HG03280 (cell line): ENCODE results near the gene JARID2.
A peak's percentile ranks its signal among the peaks of the same experiment; 100 is the strongest.

Source experiments
- ATAC-seq: cut with Tn5 transposase; IDR thresholded peaks from one replicate; pipeline ENCODE4 v1.9.1; 2021; ENCODE audit warnings: mild to moderate bottlenecking, moderate library complexity; ENCODE audit not compliant: unreplicated experiment

Gene JARID2

DNA sequence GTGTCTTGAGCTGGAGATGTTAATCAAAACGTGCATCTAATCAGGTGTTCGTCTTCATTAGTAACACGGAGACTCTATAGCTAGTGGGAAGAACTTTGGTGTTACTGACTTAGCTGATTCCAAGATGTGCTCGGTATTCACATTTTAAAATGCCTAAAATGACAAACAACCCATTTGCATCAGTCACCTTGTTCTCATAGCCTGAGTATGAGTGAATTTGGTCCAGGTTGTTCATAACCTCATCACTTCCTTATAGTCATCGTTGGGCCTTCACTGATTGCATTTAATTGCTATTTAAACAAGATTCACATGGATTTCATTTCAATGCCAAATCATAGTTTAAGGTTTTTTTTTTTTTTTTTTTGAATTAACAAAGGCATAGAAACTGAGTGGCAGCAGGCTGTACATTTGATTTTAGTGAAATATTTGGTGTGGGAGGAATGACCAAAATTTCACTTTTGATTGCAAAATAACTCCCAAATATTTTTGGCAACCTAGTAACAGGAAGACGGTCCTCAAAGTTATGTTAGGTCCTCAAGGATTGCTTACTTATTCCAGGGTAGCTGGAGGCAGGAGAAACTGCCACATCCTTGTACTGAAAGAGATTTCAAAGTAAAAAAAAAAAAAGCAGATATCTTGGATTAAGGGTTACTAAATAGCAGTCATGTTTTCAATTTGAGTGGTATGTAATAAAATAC, 104.7 kb downstream of the JARID2 start:
- ATAC-seq, result no peak

DNA sequence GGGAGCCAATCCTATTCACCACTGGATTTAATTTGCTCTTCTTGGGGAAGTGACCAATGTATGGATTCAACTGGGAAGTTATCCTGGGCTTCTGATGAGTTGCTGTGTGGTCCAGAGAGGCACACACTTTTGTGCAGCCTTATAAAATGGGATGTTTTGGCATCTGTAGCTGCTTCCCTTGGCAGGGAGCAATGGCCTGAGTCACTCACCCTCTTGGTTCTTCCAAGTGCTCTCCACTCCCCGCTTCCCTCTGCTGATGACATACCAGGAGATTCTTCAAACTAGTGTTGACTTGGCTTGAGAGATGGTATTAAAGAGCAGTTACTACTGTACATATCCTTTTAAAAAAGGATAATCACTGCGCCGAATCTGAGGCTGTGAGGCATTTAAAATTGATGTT, 105.8 kb downstream of the JARID2 start:
- no peak for ATAC-seq

DNA sequence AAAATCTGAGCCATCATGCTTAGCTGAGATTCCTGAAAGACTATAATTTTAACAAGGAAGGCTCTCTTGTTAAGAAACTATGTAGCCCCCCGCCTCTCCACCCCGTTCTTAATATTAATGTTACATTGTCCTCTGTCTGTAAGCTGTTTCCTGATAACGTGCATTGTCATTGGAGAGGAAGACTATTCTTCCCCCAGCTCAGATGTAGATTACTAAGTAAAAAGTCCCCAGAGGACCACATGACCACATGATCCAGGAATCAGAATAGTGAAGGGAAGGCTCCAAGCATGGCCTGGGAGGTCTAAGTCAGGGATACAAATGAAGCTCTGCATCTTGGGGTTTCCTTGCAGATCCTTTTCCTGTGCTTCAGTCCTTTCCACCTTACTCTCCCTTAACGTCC, 106.4 kb downstream of the JARID2 start:
- ATAC-seq, result no peak

DNA sequence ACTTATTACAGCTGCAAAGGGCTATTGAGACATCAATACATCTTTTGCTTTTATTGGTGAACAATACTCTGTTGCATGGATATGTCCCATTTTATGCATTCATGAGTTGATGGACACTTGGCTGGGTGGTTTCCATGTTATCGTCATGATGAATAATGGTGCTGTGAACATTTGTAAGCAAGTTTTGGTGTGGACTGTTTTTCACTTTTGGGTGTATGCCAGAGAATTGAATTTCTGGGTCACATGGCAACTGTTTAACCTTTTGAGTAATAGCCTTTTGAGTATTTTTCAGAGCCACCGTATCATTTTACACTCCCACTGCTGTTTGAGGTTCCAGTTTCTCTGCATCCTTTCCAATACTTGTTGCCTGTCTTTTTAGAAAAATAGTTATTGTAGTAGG, 107.0 kb downstream of the JARID2 start:
- ATAC-seq, result no peak

DNA sequence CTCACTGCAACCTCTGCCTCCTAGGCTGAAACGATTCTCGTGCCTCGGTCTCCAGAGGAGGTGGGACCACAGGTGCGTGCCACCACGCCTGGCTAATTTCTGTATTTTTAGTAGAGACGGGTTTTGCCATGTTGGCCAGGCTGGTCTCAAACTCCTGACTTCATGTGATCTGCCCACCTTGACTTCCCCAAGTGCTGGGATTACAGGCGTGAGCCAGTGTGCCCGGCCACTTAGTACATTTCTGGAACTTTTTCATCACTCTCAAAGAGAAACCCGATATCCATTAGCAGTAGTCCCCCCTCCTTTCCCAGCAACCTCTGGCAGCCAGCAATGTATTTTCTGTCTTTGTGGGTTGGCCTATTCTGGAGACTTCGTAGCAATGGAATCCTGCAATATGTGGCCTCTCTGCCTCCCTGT, 109.8 kb downstream of the JARID2 start:
- ATAC-seq, result no peak

DNA sequence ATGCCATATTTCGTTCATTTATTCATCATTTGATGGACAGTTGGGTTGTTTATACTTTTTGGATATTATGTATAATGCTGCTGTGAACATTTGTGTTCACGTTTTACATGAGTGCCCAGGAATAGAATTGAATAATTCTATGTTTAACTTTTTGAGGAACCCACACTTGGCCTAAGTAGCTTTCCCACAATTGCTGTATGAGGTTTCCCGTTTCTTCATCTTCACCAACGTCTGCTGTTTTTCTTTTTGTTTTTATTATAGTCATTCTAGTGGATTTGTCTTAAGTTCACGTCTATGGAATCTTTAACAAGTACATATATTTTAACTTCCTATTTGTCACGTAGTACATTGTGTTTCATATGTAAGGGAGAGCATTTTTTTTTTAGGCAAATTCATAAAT, 110.3 kb downstream of the JARID2 start:
- ATAC-seq, result no peak

DNA sequence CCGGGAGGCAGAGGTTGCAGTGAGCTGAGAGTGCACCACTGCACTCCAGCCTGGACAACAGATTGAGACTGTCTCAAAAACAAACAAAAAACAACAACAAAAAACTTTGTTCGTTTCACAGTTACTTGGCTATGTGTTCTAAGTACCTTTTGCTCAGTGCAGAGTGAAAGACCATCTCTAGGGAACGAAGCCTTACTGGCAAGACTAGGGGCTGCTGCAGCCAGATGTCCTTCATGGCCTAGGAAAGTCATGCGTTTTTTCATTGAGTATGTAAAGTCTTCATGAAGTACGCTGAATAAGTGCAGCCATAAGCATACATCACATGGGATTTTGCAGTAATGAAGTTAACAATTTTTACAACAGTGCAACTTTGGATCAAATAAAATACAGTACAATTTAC, 111.1 kb downstream of the JARID2 start:
- no peak for ATAC-seq

DNA sequence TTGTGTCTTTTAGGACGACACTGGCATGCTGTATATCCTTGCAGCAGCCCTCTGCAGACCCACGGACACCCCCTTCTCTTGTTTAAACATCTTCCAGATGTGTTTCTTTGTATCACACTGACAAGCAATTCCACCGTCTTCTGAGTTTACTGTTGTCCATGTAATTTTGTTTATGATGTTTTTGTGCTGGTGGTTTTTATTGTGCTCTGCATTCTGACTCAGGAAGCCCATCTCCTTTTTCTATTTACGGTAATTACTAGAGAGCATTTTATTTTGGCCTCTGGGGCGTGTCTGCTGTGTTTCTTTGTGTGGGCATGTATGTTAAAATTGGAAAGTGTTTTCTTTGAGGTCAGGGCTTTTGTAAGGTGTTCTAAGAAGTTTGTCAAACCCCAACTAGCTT, 111.9 kb downstream of the JARID2 start:
- no peak for ATAC-seq

DNA sequence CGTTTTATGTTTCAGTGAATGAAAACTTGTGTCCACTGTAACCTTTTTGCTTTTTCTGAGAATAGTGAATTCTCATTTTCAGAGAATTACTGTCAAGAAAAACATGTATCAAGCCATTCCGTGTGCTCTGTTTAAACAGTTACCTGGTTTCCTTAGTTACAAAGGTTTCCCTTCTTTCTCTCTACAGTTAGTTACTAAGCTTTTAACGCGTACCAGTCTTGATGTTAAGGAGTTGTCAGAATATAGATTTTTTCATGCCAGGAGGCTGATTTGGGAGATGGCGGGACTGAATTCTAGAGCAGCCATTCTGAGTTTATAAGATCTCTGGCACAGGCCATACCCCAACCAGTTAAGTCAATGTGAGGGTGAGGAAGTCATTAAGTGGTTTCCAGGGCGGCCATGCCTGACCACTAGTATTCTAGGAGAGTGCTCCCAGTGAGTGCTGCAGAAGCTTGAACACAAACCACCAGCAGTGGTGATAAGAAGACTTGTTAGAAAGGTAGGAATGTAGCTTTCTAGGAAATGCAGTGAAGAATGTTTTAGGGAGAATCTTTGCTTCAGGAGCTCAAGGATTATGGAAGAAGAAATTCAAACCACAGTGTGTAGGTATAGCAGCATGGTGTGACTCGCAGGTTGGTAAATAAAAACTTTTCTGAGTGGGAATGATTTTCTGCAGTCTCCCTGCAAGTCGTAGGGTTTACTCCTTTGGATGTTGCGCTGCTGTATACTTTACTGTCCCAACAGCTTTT, 112.9 kb downstream of the JARID2 start:
- no peak for ATAC-seq

DNA sequence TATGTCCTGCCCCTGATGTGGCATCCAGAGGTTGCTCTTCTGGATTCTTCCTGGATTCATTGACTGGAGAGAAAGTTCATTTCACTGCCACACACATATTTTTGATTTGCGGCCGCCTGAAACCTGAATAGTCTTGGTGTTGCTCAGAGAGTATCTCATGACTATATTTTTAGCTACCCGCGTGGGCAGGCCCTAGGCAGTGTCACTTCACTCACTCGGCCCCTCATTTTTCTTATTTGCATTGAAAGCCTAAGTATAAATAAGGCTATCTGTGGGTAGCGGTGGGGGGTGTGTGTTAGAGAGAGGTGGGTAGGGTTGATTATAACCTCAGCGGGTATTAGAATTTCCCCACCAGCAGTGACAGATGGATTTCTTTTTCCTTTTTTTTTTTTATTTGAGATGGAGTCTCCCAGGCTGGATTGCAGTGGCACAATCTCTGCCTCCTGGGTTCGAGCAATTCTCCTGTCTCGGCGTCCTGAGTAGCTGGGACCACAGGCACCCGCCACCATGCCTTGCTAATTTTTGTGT, 113.5 kb downstream of the JARID2 start:
- ATAC-seq, result peak; percentile 70

DNA sequence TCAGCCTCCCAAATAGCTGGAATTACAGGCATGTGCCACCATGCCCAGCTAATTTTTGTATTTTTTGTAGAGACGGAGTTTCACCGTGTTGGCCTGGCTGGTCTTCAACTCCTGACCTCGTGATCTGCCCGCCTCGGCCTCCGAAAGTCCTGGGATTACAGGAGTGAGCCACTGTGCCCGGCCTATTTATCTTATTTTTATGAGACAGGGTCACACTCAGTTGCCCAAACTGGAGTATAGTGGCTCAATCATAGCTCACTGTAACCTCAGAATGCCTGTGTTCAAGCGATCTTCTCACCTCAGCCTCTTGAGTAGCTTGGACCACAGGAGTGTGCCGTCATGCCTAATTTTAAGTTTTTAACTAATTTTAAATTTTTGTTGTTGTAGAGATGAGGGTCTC, 114.4 kb downstream of the JARID2 start:
- no peak for ATAC-seq

DNA sequence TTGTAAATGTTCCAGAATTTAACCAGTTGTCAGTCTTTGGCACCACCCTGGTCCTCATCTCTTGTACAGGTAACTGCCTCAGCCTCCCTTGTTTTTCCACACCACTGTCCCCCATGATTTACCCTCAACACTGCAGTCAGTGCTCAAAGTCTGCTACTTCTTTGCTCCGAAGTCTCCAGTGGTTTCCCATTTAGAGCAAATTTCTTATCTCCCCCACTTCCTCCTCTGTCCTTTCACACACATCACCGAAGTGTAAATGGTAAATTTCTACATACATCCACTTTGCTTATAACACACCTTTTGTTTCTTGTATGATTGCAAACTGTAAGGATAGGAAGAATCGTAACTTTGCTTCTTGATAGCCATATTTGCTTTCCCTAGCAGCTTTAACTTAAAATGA, 115.3 kb downstream of the JARID2 start:
- no peak for ATAC-seq

DNA sequence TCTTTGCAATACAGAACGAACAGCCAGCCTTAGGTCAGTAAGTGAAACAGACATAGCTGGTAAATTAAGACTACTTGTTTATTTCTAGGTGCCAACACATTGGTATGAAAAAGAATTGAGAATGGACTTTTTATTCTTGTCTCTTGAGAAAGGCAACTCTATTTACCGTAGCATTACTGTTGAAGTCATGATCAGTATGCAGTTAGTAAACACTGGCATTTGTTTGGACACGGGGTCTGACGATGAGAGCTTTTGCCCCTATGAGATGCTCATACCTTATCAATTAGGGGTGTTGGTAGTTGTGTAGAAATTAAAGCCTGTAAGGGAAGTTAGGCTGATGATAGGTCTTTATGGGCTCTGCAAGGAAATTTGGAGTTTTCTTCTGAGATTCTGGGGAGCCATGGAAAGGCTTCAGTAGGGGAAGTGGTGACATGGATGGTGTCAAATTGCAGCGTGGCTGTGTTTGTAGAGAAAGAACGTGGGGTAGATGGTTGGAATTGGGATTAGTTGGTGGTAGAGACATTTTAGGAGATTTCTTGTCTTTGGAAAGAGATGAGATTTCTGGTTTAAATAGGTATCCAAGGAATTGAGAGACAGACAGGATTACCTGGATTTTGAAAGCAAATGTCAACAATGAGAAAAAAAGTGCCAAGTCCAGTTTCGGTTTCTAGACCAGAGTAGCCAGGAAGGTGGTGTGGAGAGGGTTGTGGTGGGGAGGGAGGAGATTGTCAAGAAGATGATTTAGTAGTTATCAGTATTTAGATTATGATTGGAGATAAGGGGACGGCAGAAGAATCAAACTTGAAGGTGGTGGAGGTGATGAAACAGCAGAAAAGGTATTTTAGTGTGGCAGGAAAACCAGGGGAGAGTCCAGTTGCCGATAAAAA, 116.6 kb downstream of the JARID2 start:
- ATAC-seq, result no peak

DNA sequence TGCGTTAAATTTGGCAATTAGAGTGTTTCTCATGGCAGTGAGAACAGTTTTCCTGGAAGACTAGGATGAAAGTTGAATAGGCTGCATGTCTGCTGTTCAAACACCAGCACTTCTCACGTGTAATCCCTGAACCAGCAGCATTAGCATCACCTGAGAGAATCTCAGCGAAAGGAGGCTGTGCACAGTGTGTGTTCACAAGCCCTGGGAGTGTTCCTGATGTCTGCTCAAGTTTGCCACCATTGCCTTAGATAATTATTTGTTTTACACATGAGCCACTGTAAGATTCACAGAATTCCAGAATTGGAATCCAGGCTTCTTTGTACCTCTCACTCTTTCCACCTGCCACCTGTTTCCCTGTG, 117.3 kb downstream of the JARID2 start:
- no peak for ATAC-seq

DNA sequence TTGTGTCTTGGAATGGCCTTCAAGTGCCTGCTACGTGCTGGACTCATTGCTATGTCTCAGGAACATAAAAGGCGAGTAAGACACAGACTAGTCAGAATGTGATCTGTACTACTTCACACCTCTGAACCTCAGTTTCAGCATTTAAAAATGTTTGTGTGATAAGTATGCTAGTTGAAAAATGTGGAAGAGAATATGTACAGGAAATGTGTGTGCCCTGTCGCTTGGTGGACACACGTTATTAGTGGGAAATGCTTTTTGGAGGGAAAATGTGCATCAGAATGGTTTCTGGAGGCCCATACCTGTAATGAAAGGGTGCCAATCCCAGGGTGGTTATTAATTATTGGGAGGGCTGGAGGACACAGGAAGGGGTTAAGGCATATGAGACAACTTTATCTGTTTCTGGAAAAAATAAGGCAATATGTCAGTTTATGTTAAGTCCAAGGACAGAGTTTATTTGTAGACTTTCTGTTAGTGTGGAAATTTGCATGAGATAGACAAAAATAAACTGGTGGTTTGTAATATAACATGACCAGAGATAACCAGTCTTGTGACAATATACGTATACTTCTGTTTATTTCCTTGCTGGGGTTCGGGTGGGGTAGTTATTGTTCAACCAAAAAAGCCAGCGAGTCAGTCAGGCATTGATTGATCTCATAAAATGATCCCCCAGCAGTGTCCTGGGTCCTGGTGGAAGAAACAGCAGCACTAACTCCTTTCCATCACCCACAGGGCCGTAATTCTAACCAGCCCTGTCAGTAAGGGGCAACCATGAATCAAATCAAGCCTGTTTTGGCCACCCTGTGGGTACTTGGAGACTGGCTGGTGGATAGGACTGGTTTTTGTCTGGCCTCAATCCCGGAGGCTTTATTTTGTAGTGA, 117.9 kb downstream of the JARID2 start:
- no peak for ATAC-seq

DNA sequence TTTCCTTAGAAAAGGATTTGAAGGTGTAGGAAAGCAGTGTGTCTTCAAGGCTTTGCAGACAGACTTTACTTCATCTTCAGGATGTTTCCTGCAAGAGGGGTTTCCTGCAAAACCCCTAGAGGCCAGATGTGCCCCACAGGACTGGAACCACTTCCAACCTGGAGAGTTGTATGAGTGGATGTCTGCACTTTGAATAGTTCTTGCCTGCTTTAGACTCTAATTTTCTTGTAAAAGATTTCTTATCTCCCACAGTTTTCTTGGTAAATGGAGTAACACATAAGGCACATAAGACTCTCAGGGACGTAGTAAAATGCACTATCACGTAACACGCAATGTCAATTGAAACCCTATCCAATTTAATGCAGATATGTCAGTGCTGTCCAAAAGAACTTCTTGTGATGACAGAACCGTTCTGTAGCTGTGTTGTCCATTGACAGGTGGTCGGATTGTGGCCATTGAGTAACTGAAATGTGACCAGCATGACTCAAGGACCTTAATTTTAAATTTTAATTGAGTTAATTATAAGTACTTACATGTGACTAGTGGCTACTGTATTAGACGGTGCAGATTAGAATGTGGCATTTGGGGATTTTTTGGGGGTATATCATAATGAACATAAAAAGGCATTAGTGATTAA, 118.7 kb downstream of the JARID2 start:
- ATAC-seq, result no peak

DNA sequence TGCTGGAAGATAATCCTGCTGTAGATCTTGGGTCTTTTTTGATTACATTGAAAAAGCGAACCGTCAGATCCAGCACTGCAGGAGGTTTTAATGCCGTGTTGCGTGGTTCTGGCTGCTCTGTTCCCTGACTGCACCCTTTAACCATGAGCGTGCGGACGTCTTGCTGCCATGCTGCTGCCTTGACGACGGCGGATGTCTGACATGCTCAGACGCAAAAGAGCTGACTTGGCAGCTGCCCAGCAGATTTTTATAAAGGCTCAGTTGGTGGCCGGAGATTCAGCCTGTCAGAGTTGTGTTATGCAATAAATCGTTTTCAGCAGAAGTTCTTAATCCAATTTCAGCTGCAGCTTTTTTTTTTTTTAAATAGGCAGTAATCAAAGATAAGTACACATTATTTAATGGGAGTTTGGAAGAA, 119.4 kb downstream of the JARID2 start:
- no peak for ATAC-seq

DNA sequence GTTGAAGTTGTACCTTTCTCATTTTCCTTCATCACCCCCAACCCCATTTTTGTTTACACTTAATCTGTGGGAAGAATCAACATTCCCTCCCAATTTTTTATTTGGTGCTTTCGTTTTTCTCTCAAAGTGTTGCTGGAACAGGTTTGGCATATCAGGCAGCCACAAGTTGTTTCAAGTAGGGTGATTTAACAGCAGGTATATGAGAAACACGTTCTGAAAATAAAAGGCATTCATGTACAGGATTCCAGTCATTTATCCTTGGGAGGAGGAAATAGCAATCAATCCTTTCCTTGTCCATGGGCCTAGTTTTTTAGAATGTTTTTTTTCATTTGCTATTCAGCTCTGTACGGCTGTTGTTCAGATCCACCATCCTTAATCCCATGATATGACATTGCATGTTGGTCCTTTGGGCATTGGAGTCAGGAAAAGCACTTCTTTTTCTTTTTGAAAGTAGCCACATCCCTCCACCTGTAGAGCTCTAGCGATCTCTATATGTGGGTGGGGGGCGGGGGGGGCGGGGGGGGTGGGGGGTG, 120.2 kb downstream of the JARID2 start:
- ATAC-seq, result no peak

DNA sequence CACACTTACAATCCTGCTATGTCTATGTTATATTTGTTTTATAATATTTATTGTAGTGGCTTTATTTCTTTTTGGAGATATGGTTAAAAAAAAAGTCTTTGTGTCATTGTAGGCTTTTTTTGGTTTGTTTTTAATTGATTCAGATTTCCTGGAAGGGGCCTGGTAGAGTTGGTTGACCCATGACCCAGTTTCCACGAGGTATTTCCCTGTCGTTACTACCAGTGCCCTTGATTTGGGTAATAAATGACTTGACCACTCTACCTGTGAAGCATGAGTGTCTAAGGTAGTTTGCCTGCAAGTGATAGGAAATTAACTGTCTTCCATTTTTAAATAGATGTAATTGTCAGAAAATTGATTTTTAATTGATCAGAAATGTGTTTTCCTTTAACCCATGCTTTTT, 121.0 kb downstream of the JARID2 start:
- no peak for ATAC-seq

DNA sequence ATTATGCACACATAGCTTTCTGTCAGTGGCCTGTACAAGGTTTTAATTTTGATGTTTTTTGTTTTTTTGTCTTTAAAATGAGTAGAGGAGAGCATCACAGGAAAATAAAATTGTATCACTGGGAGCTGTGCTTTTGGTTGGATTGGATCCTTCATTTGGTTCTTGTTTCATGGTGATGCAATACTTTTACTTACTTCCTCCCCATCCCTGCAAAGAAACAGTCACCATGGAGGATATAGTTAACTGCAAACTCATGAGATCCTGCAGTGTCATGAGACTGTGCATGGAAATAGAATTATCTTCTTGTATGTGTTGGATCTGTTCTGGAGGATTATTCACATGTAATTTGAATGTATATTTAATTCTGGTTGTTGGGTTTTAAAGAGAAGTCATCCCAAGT, 122.3 kb downstream of the JARID2 start:
- ATAC-seq, result no peak
